IMR-90 (cell line): ENCODE data around the gene ZSCAN32. TPM values are rescaled to one million over a fixed set of nuclear protein-coding genes. Genes with fewer than 3 reads are reported as not detected.

Source experiments
- ATAC-seq: fragments of 200-7000 bp; cut with Tn5 transposase; 2 replicates; pipeline ENCODE4 v1.9.1; 2020; ENCODE audit warnings: low read depth, mild to moderate bottlenecking, moderate library complexity
- BruUV-seq: library from RNA; stranded (reverse); fragments of 400-500 nt; replicated peaks from 2 replicates; lab custom pipeline; 2021; lab: Mats Ljungman, UMichigan
- CTCF ChIA-PET: fragments of 300-600 bp; formaldehyde crosslinking; extraction: SDS; loops from one replicate; lab custom pipeline; 2021; ENCODE audit warnings: antibody characterized with exemption; lab: Yijun Ruan, JAX
- POLR2A ChIA-PET: fragments of 300-600 bp; sonication (Branson Sonifier 250); formaldehyde crosslinking; loops from one replicate; lab custom pipeline; 2022; ENCODE audit warnings: antibody characterized with exemption; ENCODE audit not compliant: unreplicated experiment; lab: Charles Lee
- DNase-seq: peaks from one replicate; pipeline ENCODE4 v3.0.0; 2013
- H2AFZ ChIP-seq: replicated peaks from 2 replicates; pipeline ENCODE3; 2013; ENCODE audit warnings: low read length, mild to moderate bottlenecking; ENCODE audit not compliant: poor library complexity
- H2AK5ac ChIP-seq: 2 replicates; pipeline ENCODE4 v1.6.1; 2013; ENCODE audit warnings: low read depth, low read length, inconsistent platforms
- H2AK9ac ChIP-seq: replicated peaks from 2 replicates; pipeline ENCODE3; 2013; ENCODE audit warnings: mild to moderate bottlenecking, low read depth, low read length, moderate library complexity; ENCODE audit not compliant: poor library complexity
- H2BK120ac ChIP-seq: 2 replicates; pipeline ENCODE4 v1.6.1; 2013; ENCODE audit warnings: low read depth, low read length, inconsistent platforms
- H2BK15ac ChIP-seq: 3 replicates; pipeline ENCODE4 v1.6.1; 2013; ENCODE audit warnings: low read depth, low read length, inconsistent platforms
- H2BK20ac ChIP-seq: 2 replicates; pipeline ENCODE4 v1.6.1; 2013; ENCODE audit warnings: low read depth, mild to moderate bottlenecking, inconsistent platforms, low read length, moderate library complexity
- H2BK5ac ChIP-seq: 2 replicates; pipeline ENCODE4 v1.6.1; 2013; ENCODE audit warnings: mild to moderate bottlenecking, low read depth, low read length, inconsistent platforms; ENCODE audit not compliant: poor library complexity, severe bottlenecking
- H3K14ac ChIP-seq: replicated peaks from 2 replicates; pipeline ENCODE4 v1.6.1; 2013; ENCODE audit warnings: low read depth, low read length, inconsistent platforms
- H3K18ac ChIP-seq: 2 replicates; pipeline ENCODE4 v1.6.1; 2013; ENCODE audit warnings: low read depth, low read length, control low read depth
- H3K23ac ChIP-seq: 2 replicates; pipeline ENCODE4 v1.6.1; 2013; ENCODE audit warnings: low read depth, low read length, inconsistent platforms
- H3K27ac ChIP-seq: 2 replicates; pipeline ENCODE4 v1.5.1; 2013; ENCODE audit warnings: mild to moderate bottlenecking, control low read depth, low read length; ENCODE audit not compliant: insufficient read depth
- H3K27me3 ChIP-seq: 2 replicates; pipeline ENCODE4 v1.6.1; 2013; ENCODE audit warnings: low read length; ENCODE audit not compliant: control insufficient read depth, insufficient read depth
- H3K36me3 ChIP-seq: 2 replicates; pipeline ENCODE4 v1.6.1; 2013; ENCODE audit warnings: low read length, mixed read lengths; ENCODE audit not compliant: control insufficient read depth, insufficient read depth
- H3K4ac ChIP-seq: 2 replicates; pipeline ENCODE4 v1.6.1; 2013; ENCODE audit warnings: low read depth, low read length, inconsistent platforms
- H3K4me1 ChIP-seq: 2 replicates; pipeline ENCODE4 v1.6.1; 2013; ENCODE audit warnings: low read length, mixed read lengths; ENCODE audit not compliant: control insufficient read depth, insufficient read depth
- H3K4me2 ChIP-seq: 2 replicates; pipeline ENCODE4 v1.6.1; 2013; ENCODE audit warnings: low read depth, mild to moderate bottlenecking, control low read depth, low read length, moderate library complexity
- H3K4me3 ChIP-seq: 2 replicates; pipeline ENCODE4 v1.5.1; 2013; ENCODE audit warnings: low read depth, mild to moderate bottlenecking, control low read depth, low read length, moderate library complexity; ENCODE audit not compliant: insufficient read depth
- H3K56ac ChIP-seq: 2 replicates; pipeline ENCODE4 v1.6.1; 2013; ENCODE audit warnings: low read length, inconsistent platforms; ENCODE audit not compliant: insufficient read depth; ENCODE audit errors: extremely low read depth
- H3K79me1 ChIP-seq, 2 experiments: 2 replicates each; pipeline ENCODE4 v1.6.1; 2013; ENCODE audit warnings: low read length in 2 of 2, inconsistent platforms in 1 of 2, low read depth in 1 of 2
- H3K9ac ChIP-seq: 2 replicates; pipeline ENCODE4 v1.6.1; 2013; ENCODE audit warnings: low read depth, low read length, control low read depth
- H3K9me1 ChIP-seq: 2 replicates; pipeline ENCODE4 v1.6.1; 2013; ENCODE audit warnings: low read length, inconsistent platforms; ENCODE audit not compliant: insufficient read depth
- H3K9me3 ChIP-seq: 2 replicates; pipeline ENCODE4 v1.6.1; 2013; ENCODE audit warnings: low read length; ENCODE audit not compliant: control insufficient read depth, insufficient read depth
- H4K20me1 ChIP-seq: 2 replicates; pipeline ENCODE4 v1.6.1; 2013; ENCODE audit warnings: low read length, inconsistent platforms; ENCODE audit not compliant: insufficient read depth
- H4K5ac ChIP-seq: 2 replicates; pipeline ENCODE4 v1.6.1; 2013; ENCODE audit warnings: mild to moderate bottlenecking, low read depth, low read length, control low read depth
- H4K8ac ChIP-seq, 2 experiments: 2 replicates each; pipeline ENCODE4 v1.6.1; 2013; ENCODE audit warnings: low read depth in 2 of 2, low read length in 2 of 2, control low read depth in 1 of 2, inconsistent platforms in 1 of 2
- H4K91ac ChIP-seq: 2 replicates; pipeline ENCODE4 v1.6.1; 2013; ENCODE audit warnings: low read depth, low read length, inconsistent platforms; ENCODE audit not compliant: insufficient read depth
- MAFK ChIP-seq: IDR thresholded peaks from 2 replicates; pipeline ENCODE4 v1.6.1; 2012; ENCODE audit warnings: low read depth, low read length, improper control_type of control experiment
- MXI1 ChIP-seq: IDR thresholded peaks from 2 replicates; pipeline ENCODE4 v1.6.1; 2012; ENCODE audit warnings: low read depth, mild to moderate bottlenecking, low read length, moderate library complexity, borderline replicate concordance
- RFX5 ChIP-seq: IDR thresholded peaks from 2 replicates; pipeline ENCODE4 v1.8.0; 2012; ENCODE audit warnings: low read depth, mild to moderate bottlenecking, low read length, moderate library complexity
- WGBS, 2 experiments: methylation state at CpG; one replicate each; pipeline versions ENCODE4 v1.1.5 to v1.1.7; 2013; ENCODE audit warnings: missing lambda C conversion rate in 2 of 2; ENCODE audit not compliant: insufficient read length in 1 of 2; ENCODE audit errors: extremely low coverage in 2 of 2; 5-methylcytosine and 5-hydroxymethylcytosine counted together
- dilution Hi-C: fragments of 300-500 bp; cut with HindIII; formaldehyde crosslinking; loops from one replicate; pipeline ENCODE4 v1.14.3; 2018; ENCODE audit warnings: low sequenced_read_pairs; ENCODE audit not compliant: unreplicated experiment
- in situ Hi-C: fragments of 300-500 bp; cut with MboI; formaldehyde crosslinking; loops from 3 replicates; pipeline ENCODE4 v1.14.3; 2019; ENCODE audit warnings: low sequenced_read_pairs, inconsistent platforms, mixed read lengths
- intact Hi-C: fragments of 100-400 bp; cut with micrococcal nuclease; formaldehyde crosslinking; loops from 2 replicates; pipeline ENCODE4 v1.10.0; 2022
- polyA plus RNA-seq, 3 experiments: library from polyadenylated mRNA; depleted of rRNA; stranded (reverse); fragments of >200 nt; gene quantifications; 2 replicates each; pipeline ENCODE4 v1.2.3, GENCODE V29; 2012; ENCODE audit warnings: low replicate concordance in 1 of 3
- total RNA-seq: library from RNA; depleted of rRNA; stranded (reverse); fragments of >200 nt; gene quantifications from 2 replicates; pipeline ENCODE4 v1.2.3, GENCODE V29; 2012

Gene ZSCAN32
- total and polyA plus RNA-seq, 2 of the 4 experiments (the other 2 are of a cell fraction) = 13.0 to 16.5 TPM

DNA sequence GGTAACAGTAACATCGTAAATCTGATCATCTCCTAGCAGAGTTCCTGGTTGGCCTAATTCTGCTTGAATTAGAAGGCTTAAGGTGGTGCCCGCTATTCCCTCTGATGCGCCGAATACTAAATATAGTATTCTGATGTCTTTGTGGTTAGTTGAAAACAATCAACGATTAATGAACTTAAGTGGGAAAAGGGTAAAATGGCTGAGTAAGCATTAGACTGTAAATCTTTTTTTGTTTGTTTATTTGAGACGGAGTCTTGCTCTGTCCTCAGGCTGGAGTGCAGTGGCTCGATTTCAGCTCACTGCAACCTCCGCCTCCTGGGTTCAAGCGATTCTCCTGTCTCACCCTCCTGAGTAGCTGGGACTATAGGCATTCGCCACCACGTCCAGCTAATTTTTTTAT lies 31.7 kb downstream of the ZSCAN32 start:
- H3K4me1 ChIP-seq = no peaks in the 10 kb centered on the region
- intact Hi-C loops = no loop called here
- no peak overlapping the region for H3K4me3 ChIP-seq
- DNase-seq = no peak
- in situ Hi-C loops = no loop called here
- H2BK20ac ChIP-seq = no peak overlapping the region
- no peak overlapping the region for H2BK15ac ChIP-seq
- H4K20me1 ChIP-seq = no peaks in the 10 kb centered on the region
- H2AK5ac ChIP-seq = no peak overlapping the region
- H3K9me3 ChIP-seq = peaks cover 15% of the 10 kb centered on the region
- no peak overlapping the region for H2BK5ac ChIP-seq
- H2AFZ ChIP-seq = no peak overlapping the region
- H3K9me1 ChIP-seq = no peaks in the 10 kb centered on the region
- H3K23ac ChIP-seq = no peak overlapping the region
- no peaks in the 10 kb centered on the region for H3K36me3 ChIP-seq
- no peak overlapping the region for H3K4me2 ChIP-seq
- ATAC-seq = no peak
- BruUV-seq = no TSS peak
- no peak overlapping the region for H3K4ac ChIP-seq
- H3K79me1 ChIP-seq = peaks cover 3 to 11% of the 10 kb centered on the region in 2 experiments; a peak in 3 of 4 replicates
- H4K5ac ChIP-seq = no peak overlapping the region
- no peak overlapping the region for H2AK9ac ChIP-seq
- no peak overlapping the region for H4K8ac ChIP-seq
- H3K27ac ChIP-seq = no peak overlapping the region
- ChIA-PET POLR2A (no interaction called here), CTCF (no interaction called here)
- no peak overlapping the region for H2BK120ac ChIP-seq
- peak; percentile 48 for TF ChIP-seq MAFK
- no peak for TF ChIP-seq RFX5
- TF ChIP-seq MXI1 = no peak
- no peak overlapping the region for H3K18ac ChIP-seq
- no peak overlapping the region for H3K14ac ChIP-seq
- H3K9ac ChIP-seq = no peak overlapping the region
- H4K91ac ChIP-seq = no peak overlapping the region
- dilution Hi-C loops = no loop called here
- H3K27me3 ChIP-seq = no peaks in the 10 kb centered on the region
- no peak overlapping the region for H3K56ac ChIP-seq
- WGBS, 2 experiments = 78% methylated on average over 5 of the region's 11 CpGs; no CpG with 5 or more reads in 1 of the 2 experiments
